B cell (primary cell): ENCODE results near the gene CASP8AP2. TPM values are rescaled to one million over a fixed set of nuclear protein-coding genes. Genes with fewer than 3 reads are reported as not detected.

ENCODE experiments used
- ATAC-seq: fragments of 200-7000 bp; cut with Tn5 transposase; one replicate; pipeline ENCODE4 v1.10.0; 2021; ENCODE audit warnings: low read depth, mild to moderate bottlenecking, moderate number of reproducible peaks, moderate library complexity
- CTCF ChIA-PET: fragments of 350-600 bp; sonication (Branson Sonifier 250); formaldehyde crosslinking; loops from one replicate; lab custom pipeline; 2021; ENCODE audit warnings: antibody characterized with exemption, inconsistent platforms; lab: Charles Lee
- POLR2A ChIA-PET: fragments of 350-600 bp; sonication (Branson Sonifier 250); formaldehyde crosslinking; loops from one replicate; lab custom pipeline; 2021; ENCODE audit warnings: antibody characterized with exemption; lab: Charles Lee
- DNase-seq: peaks from one replicate; pipeline ENCODE4 v3.0.0; 2013
- H2AFZ ChIP-seq: 2 replicates; pipeline ENCODE4 v1.6.1; 2012; ENCODE audit warnings: mild to moderate bottlenecking, low read depth, low read length; ENCODE audit not compliant: insufficient read depth, poor library complexity, severe bottlenecking
- H3K27ac ChIP-seq, 2 donors: 1 replicate in 1 of 2; 2 replicates in 1 of 2; pipeline ENCODE4 v1.5.1; 2012 to 2013; ENCODE audit warnings: low read length in 2 of 2, mild to moderate bottlenecking in 2 of 2, moderate library complexity in 1 of 2
- H3K27me3 ChIP-seq, 4 experiments: fragments of 200-600 bp in 1 of 4; sonication (generic) in 1 of 4; replicated peaks in 1 of 4; 1 replicate in 2 of 4; 2 replicates in 2 of 4; pipeline versions ENCODE4 v1.6.1 to v1.7.0; 2013 to 2016; ENCODE audit warnings: low read length in 3 of 4, mild to moderate bottlenecking in 2 of 4, mixed read lengths in 1 of 4, moderate library complexity in 1 of 4; ENCODE audit not compliant: insufficient read depth in 4 of 4, control insufficient read depth in 3 of 4; ENCODE audit errors: control extremely low read depth in 1 of 4
- H3K36me3 ChIP-seq, 2 experiments: replicated peaks in 1 of 2; 1 replicate in 1 of 2; 2 replicates in 1 of 2; pipeline versions ENCODE4 v1.6.1 to v1.7.1; 2013; ENCODE audit warnings: low read length in 1 of 2; ENCODE audit not compliant: insufficient read depth in 2 of 2, control insufficient read depth in 1 of 2; ENCODE audit errors: control extremely low read depth in 1 of 2, extremely low read depth in 1 of 2
- H3K4me1 ChIP-seq, 2 donors: fragments of 200-600 bp in 1 of 2; sonication (generic) in 1 of 2; 1 replicate in 1 of 2; 2 replicates in 1 of 2; pipeline versions ENCODE4 v1.5.1 to v1.6.1; 2013 to 2017; ENCODE audit warnings: low read length in 2 of 2; ENCODE audit not compliant: control insufficient read depth in 2 of 2, insufficient read depth in 2 of 2
- H3K4me2 ChIP-seq: replicated peaks from 2 replicates; pipeline ENCODE3; 2012; ENCODE audit warnings: mild to moderate bottlenecking, low read depth, low read length; ENCODE audit not compliant: poor library complexity, severe bottlenecking
- H3K4me3 ChIP-seq, 5 experiments: fragments of 200-600 bp in 1 of 5; sonication (generic) in 1 of 5; 1 replicate in 3 of 5; 2 replicates in 2 of 5; pipeline versions ENCODE4 v1.5.1 to v1.7.0; 2011 to 2016; ENCODE audit warnings: low read length in 4 of 5, mild to moderate bottlenecking in 4 of 5, low read depth in 2 of 5, control low read depth in 1 of 5, moderate library complexity in 1 of 5; ENCODE audit not compliant: insufficient read depth in 1 of 5; ENCODE audit errors: control extremely low read depth in 1 of 5, extremely low read depth in 1 of 5
- H3K79me2 ChIP-seq: fragments of 200-600 bp; sonication (generic); one replicate; pipeline ENCODE4 v1.6.0; 2016; ENCODE audit warnings: low read length; ENCODE audit not compliant: control insufficient read depth, insufficient read depth
- H3K9ac ChIP-seq: fragments of 200-600 bp; sonication (generic); 2 replicates; pipeline ENCODE4 v1.6.1; 2017; ENCODE audit warnings: mild to moderate bottlenecking, low read length, moderate library complexity
- H3K9me3 ChIP-seq, 3 donors: one replicate each; pipeline versions ENCODE4 v1.6.1 to v1.7.1; 2013; ENCODE audit warnings: low read length in 2 of 3; ENCODE audit not compliant: control insufficient read depth in 2 of 3, insufficient read depth in 1 of 3; ENCODE audit errors: control extremely low read depth in 1 of 3
- H4K20me1 ChIP-seq: 2 replicates; pipeline ENCODE4 v1.6.0; 2012; ENCODE audit warnings: mild to moderate bottlenecking, low read length; ENCODE audit not compliant: insufficient read depth, control insufficient read depth, poor library complexity, severe bottlenecking
- H3K27ac Mint-ChIP-seq: one replicate; pipeline ENCODE4 v1.8.0; 2021; ENCODE audit warnings: mixed read lengths
- H3K27me3 Mint-ChIP-seq: one replicate; pipeline ENCODE4 v1.8.0; 2021; ENCODE audit warnings: mixed read lengths
- H3K4me1 Mint-ChIP-seq: one replicate; pipeline ENCODE4 v1.8.0; 2021; ENCODE audit warnings: mixed read lengths
- H3K4me3 Mint-ChIP-seq: one replicate; pipeline ENCODE4 v1.8.0; 2021; ENCODE audit warnings: mixed read lengths
- H3K9me3 Mint-ChIP-seq: one replicate; pipeline ENCODE4 v1.8.0; 2022; ENCODE audit warnings: mixed read lengths; ENCODE audit not compliant: insufficient read depth
- EZH2 ChIP-seq: IDR thresholded peaks from 2 replicates; pipeline ENCODE4 v1.6.1; 2012; ENCODE audit warnings: borderline replicate concordance, low read depth, mild to moderate bottlenecking, moderate library complexity, low read length; ENCODE audit not compliant: insufficient read depth, poor library complexity, severe bottlenecking
- WGBS: methylation state at CpG from one replicate; pipeline ENCODE4 v1.1.5; 2013; ENCODE audit warnings: missing lambda C conversion rate; ENCODE audit not compliant: insufficient coverage; 5-methylcytosine and 5-hydroxymethylcytosine counted together
- intact Hi-C: fragments of 100-400 bp; cut with micrococcal nuclease; formaldehyde crosslinking; loops from one replicate; pipeline ENCODE4 v1.10.0; 2022
- polyA plus RNA-seq: library from polyadenylated mRNA; depleted of rRNA; stranded (reverse); fragments of >200 nt; gene quantifications from 2 replicates; pipeline ENCODE4 v1.2.3, GENCODE V29; 2012
- total RNA-seq, 2 donors: library from RNA; stranded (reverse); fragments of 120-200 nt in 1 of 2; gene quantifications; 1 replicate in 1 of 2; 2 replicates in 1 of 2; pipeline versions ENCODE4 v1.2.3 to v1.2.4, GENCODE V29; 2013 to 2022
- TF ChIP-seq, protein P1 (sequence below): fragments of 200-600 bp; IDR thresholded peaks from one replicate; pipeline ENCODE4 v1.8.0; 2022; ENCODE audit warnings: antibody characterized with exemption, mild to moderate bottlenecking

Gene CASP8AP2
- total and polyA plus RNA-seq, 2 donors (not counting 1 experiment from before 2014, with no cell fraction given), result 5.9 to 30.6 TPM

DNA sequence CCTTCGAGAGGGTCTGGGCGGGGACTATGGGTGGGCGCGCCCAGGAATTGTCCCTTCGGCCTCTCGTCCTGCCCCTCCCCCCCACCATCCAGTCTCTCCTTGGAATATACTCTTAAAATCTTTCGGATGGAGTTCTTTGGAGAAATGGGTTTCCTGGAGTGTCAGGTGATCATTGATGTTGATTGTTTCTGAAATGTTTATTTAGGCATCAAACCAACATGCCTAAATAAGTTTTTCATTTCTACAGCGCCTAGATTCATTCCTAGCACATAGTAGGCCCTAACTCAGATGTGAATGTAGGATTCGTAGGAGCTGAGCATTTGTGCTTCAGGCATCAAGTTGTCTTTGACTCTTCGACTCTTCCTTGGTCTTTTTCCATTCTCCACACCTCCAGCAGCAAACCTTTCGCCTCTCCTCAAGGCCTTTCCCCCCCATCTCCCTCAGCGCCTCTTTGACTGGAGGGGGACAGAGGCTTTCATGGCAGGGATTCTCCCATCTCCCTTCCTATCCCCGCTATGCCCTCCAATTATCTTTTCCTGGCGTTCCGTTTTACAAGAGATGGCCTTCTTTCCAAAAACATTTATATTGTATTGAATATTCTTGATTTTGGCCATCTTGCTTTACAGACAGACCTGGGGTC lies 610 bp downstream of the CASP8AP2 start:
- Histone ChIP-seq H3K79me2 (peaks cover 45% of the 10 kb centered on the region), H2AFZ (peak overlapping the region; percentile 89), H3K4me1 (peaks cover 19 to 33% of the 10 kb centered on the region in 2 donors), H3K27me3 (no peaks in the 10 kb centered on the region), H4K20me1 (peaks cover 8% of the 10 kb centered on the region), H3K27ac (peak overlapping the region; percentile 55 to 72), H3K4me3 (peak overlapping the region; percentile 63 to 87 (median 75)), H3K36me3 (peaks cover 0 to 8% of the 10 kb centered on the region in 2 experiments), H3K4me2 (peak overlapping the region; percentile 90), H3K9me3 (no peaks in the 10 kb centered on the region), H3K9ac (peak overlapping the region; percentile 73)
- H3K27me3 Mint-ChIP-seq, result no peaks in the 10 kb centered on the region
- ATAC-seq (no peak), DNase-seq (no peak)
- CTCF ChIA-PET, result interaction anchor here (1.2 kb wide), 1 partner anchor 9 kb away, joined by 3 read pairs; no protein-coding TSS in a partner anchor
- no peak for TF ChIP-seq EZH2
- TF ChIP-seq, protein P1, sequence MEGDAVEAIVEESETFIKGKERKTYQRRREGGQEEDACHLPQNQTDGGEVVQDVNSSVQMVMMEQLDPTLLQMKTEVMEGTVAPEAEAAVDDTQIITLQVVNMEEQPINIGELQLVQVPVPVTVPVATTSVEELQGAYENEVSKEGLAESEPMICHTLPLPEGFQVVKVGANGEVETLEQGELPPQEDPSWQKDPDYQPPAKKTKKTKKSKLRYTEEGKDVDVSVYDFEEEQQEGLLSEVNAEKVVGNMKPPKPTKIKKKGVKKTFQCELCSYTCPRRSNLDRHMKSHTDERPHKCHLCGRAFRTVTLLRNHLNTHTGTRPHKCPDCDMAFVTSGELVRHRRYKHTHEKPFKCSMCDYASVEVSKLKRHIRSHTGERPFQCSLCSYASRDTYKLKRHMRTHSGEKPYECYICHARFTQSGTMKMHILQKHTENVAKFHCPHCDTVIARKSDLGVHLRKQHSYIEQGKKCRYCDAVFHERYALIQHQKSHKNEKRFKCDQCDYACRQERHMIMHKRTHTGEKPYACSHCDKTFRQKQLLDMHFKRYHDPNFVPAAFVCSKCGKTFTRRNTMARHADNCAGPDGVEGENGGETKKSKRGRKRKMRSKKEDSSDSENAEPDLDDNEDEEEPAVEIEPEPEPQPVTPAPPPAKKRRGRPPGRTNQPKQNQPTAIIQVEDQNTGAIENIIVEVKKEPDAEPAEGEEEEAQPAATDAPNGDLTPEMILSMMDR, result no peak
- peak overlapping the region; percentile 23 for H3K27ac Mint-ChIP-seq
- 28% methylated on average over 4 of the region's 15 CpGs for WGBS
- H3K4me1 Mint-ChIP-seq, result peaks cover 34% of the 10 kb centered on the region
- POLR2A ChIA-PET, result interaction anchor here (0.7 to 2.2 kb wide), 2 partner anchors 11 to 15 kb away, joined by 4 to 34 read pairs; partner anchors contain the start of gene MDN1
- no peaks in the 10 kb centered on the region for H3K9me3 Mint-ChIP-seq
- intact Hi-C loops, result no loop called here
- H3K4me3 Mint-ChIP-seq, result peak overlapping the region; percentile 99
